A549 (cell line): Measurements from ENCODE around the gene ETFRF1. TPM values are rescaled to one million over a fixed set of nuclear protein-coding genes. Genes with fewer than 3 reads are reported as not detected.

Experiments
- ATAC-seq, 2 experiments: fragments of 200-7000 bp in 1 of 2; fragments of >200 bp in 1 of 2; cut with Nextera tagmentation in 1 of 2; cut with Tn5 transposase in 1 of 2; 3 replicates each; pipeline versions ENCODE4 v1.8.0 to v1.9.1; 2018 to 2020; ENCODE audit warnings: mild to moderate bottlenecking in 1 of 2, moderate library complexity in 1 of 2
- CTCF ChIA-PET: fragments of 300-600 bp; sonication (Branson Sonifier 250); formaldehyde crosslinking; extraction: SDS; loops from one replicate; lab custom pipeline; 2021; ENCODE audit warnings: antibody characterized with exemption, inconsistent platforms; lab: Yijun Ruan, JAX
- POLR2A ChIA-PET: fragments of 350-600 bp; formaldehyde crosslinking; extraction: SDS; loops from one replicate; lab custom pipeline; 2021; ENCODE audit warnings: antibody characterized with exemption, inconsistent platforms; lab: Yijun Ruan, JAX
- DNase-seq, 2 experiments: peaks; one replicate each; pipeline versions ENCODE4 v3.0.0 to v3.0.0-alpha.2; 2011 to 2016; ENCODE audit warnings: low read depth in 1 of 2, low spot score in 1 of 2
- FAIRE-seq: peaks from 2 replicates; lab custom pipeline; 2011; peaks lifted over from hg19 to GRCh38; lab: Jason Lieb, UNC
- H3K27ac ChIP-seq, 2 experiments: fragments of >200 bp; sonication (Bioruptor Twin); formaldehyde crosslinking; 3 replicates each; pipeline ENCODE4 v1.5.1; 2016 to 2017
- H3K4me1 ChIP-seq: fragments of >200 bp; sonication (Bioruptor Twin); formaldehyde crosslinking; 3 replicates; pipeline ENCODE4 v1.6.1; 2016
- H3K4me2 ChIP-seq: fragments of >200 bp; sonication (Bioruptor Twin); formaldehyde crosslinking; 3 replicates; pipeline ENCODE4 v1.6.1; 2016
- H3K4me3 ChIP-seq: fragments of >200 bp; sonication (Bioruptor Twin); formaldehyde crosslinking; 3 replicates; pipeline ENCODE4 v1.5.1; 2016
- H3K9me3 ChIP-seq: fragments of >200 bp; sonication (Bioruptor Twin); formaldehyde crosslinking; 3 replicates; pipeline ENCODE4 v1.6.1; 2016
- BHLHE40 ChIP-seq: IDR thresholded peaks from 2 replicates; pipeline ENCODE4 v1.6.1; 2012; ENCODE audit warnings: low read depth, low read length, inconsistent platforms
- CBX8 ChIP-seq: fragments of 200-600 bp; sonication (generic); IDR thresholded peaks from 2 replicates; pipeline ENCODE4 v1.6.1; 2016
- CEBPB ChIP-seq, 2 experiments: fragments of >200 bp in 1 of 2; sonication (Bioruptor Twin) in 1 of 2; formaldehyde crosslinking in 1 of 2; IDR thresholded peaks; 2 replicates each; pipeline ENCODE4 v1.6.1; 2012 to 2016
- CHD2 ChIP-seq: fragments of 150-350 bp; IDR thresholded peaks from 2 replicates; pipeline ENCODE4 v1.6.1; 2014; ENCODE audit warnings: low read length; ENCODE audit not compliant: partially characterized antibody
- CHD4 ChIP-seq: fragments of 200-600 bp; sonication (generic); IDR thresholded peaks from 2 replicates; pipeline ENCODE4 v1.6.1; 2016; ENCODE audit warnings: antibody characterized with exemption, mild to moderate bottlenecking, borderline replicate concordance
- EP300 ChIP-seq, 2 experiments: fragments of >200 bp; sonication (Bioruptor Twin); formaldehyde crosslinking; IDR thresholded peaks; 2 replicates in 1 of 2; 3 replicates in 1 of 2; pipeline ENCODE4 v1.6.1; 2016 to 2017
- FOSL2 ChIP-seq, 2 experiments: fragments of 450-650 bp in 1 of 2; fragments of >200 bp in 1 of 2; sonication (Bioruptor Twin) in 1 of 2; formaldehyde crosslinking; IDR thresholded peaks; 2 replicates each; pipeline versions ENCODE4 v1.5.0 to v1.6.1; 2016 to 2020; ENCODE audit warnings: mild to moderate bottlenecking in 1 of 2, moderate library complexity in 1 of 2
- HDAC2 ChIP-seq: fragments of 200-600 bp; sonication (generic); IDR thresholded peaks from 2 replicates; pipeline ENCODE4 v1.6.1; 2016
- HOXA7 ChIP-seq: fragments of 250-450 bp; sonication (Bioruptor Pico); IDR thresholded peaks from 2 replicates; pipeline ENCODE4 v1.5.0; 2020; ENCODE audit warnings: mild to moderate bottlenecking, moderate library complexity
- HOXB13 ChIP-seq: fragments of 250-450 bp; sonication (Bioruptor Pico); IDR thresholded peaks from 2 replicates; pipeline ENCODE4 v1.5.0; 2020; ENCODE audit warnings: low read depth, mild to moderate bottlenecking, moderate library complexity
- JUNB ChIP-seq: fragments of >200 bp; sonication (Bioruptor Twin); formaldehyde crosslinking; IDR thresholded peaks from 2 replicates; pipeline ENCODE4 v1.6.1; 2016
- NFE2L2 ChIP-seq: fragments of 150-350 bp; conservative IDR thresholded peaks from 2 replicates; pipeline ENCODE4 v1.6.1; 2014; ENCODE audit warnings: low read length
- RAD21 ChIP-seq, 2 experiments: fragments of >200 bp in 1 of 2; sonication (Bioruptor Twin) in 1 of 2; formaldehyde crosslinking in 1 of 2; IDR thresholded peaks in 1 of 2; conservative IDR thresholded peaks in 1 of 2; 2 replicates in 1 of 2; 3 replicates in 1 of 2; pipeline ENCODE4 v1.6.1; 2012 to 2018; ENCODE audit warnings: inconsistent platforms in 1 of 2
- RARB ChIP-seq: fragments of 250-450 bp; sonication (Bioruptor Pico); IDR thresholded peaks from 2 replicates; pipeline ENCODE4 v1.8.0; 2021; ENCODE audit warnings: mild to moderate bottlenecking, moderate library complexity
- SMC3 ChIP-seq: fragments of >200 bp; sonication (Bioruptor Twin); formaldehyde crosslinking; IDR thresholded peaks from 3 replicates; pipeline ENCODE4 v1.6.1; 2018; ENCODE audit warnings: inconsistent platforms
- ZC3H11A ChIP-seq: fragments of 450-650 bp; IDR thresholded peaks from 2 replicates; pipeline ENCODE4 v1.6.1; 2014; ENCODE audit warnings: antibody characterized with exemption, mild to moderate bottlenecking
- ZFP36 ChIP-seq: fragments of 450-650 bp; IDR thresholded peaks from 2 replicates; pipeline ENCODE4 v1.6.1; 2014; ENCODE audit warnings: borderline replicate concordance; ENCODE audit not compliant: partially characterized antibody
- WGBS: methylation state at CpG from one replicate; pipeline ENCODE4 v1.1.6; 2017; ENCODE audit errors: missing lambda C conversion rate; 5-methylcytosine and 5-hydroxymethylcytosine counted together
- polyA plus RNA-seq, 4 experiments: library from polyadenylated mRNA; depleted of rRNA in 3 of 4; stranded (reverse); fragments of >200 nt; fragmentation: RNase III in 1 of 4; extraction: RNeasy Plus Mini Kit Qiagen cat#74134 plus additional on column Dnase treatment in 1 of 4; gene quantifications; 2 replicates in 3 of 4; 3 replicates in 1 of 4; pipeline ENCODE4 v1.2.3, GENCODE V29; 2011 to 2017
- TF ChIP-seq, protein P1 (sequence below): fragments of >200 bp; sonication (Bioruptor Twin); formaldehyde crosslinking; IDR thresholded peaks from 3 replicates; pipeline ENCODE4 v1.5.1; 2016
- TF ChIP-seq, protein P2 (sequence below): fragments of 450-650 bp; IDR thresholded peaks from 2 replicates; pipeline ENCODE4 v1.6.1; 2014; ENCODE audit warnings: antibody characterized with exemption
- TF ChIP-seq, protein P3 (sequence below): IDR thresholded peaks from 2 replicates; pipeline ENCODE4 v1.6.1; 2012
- TF ChIP-seq, protein P4 (sequence below): IDR thresholded peaks from 2 replicates; pipeline ENCODE4 v1.6.1; 2012; ENCODE audit warnings: low read depth, borderline replicate concordance
- TF ChIP-seq, protein P5 (sequence below): IDR thresholded peaks from 2 replicates; pipeline ENCODE4 v1.6.1; 2012

The ETFRF1 gene
- polyA plus RNA-seq, 2 of the 4 experiments (the other 2 are of a cell fraction), result 11.5 to 23.6 TPM

DNA sequence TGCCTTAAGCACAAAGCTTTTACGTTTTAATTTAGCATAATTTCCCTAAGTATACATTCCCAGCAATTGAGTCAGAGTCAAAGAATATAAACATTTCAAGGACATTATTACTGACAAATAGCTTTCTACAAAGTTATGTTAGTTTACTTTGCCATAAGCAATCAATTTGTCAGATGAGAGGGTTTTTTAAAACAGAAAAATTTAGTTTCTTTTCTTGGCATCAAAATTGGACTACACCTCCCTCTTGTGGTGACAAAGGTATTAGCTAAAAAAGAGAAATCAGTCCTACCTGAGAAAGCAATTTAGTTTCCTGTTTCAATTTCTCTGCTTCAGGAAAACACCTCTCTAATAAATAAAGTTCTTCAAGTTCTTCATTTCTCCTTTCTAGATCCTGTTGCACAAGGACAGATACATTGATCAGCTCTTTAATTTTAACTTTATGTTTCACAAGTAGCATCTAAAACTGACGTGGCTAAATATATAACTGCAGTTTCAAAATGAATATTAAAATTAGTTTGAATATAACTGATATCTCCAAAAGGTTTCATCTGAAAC, 39.9 kb upstream of the ETFRF1 start:
- no peaks in the 10 kb centered on the region for H3K9me3 ChIP-seq
- H3K4me2 ChIP-seq, result peak overlapping the region; percentile 23
- DNase-seq (peak; percentile 34 to 36), FAIRE-seq (peak; percentile 80), ATAC-seq (no peak)
- POLR2A ChIA-PET, result interaction anchor here (1.0 kb wide), 1 partner anchor 233 kb away, joined by 3 read pairs; no protein-coding TSS in a partner anchor
- WGBS, result 69% methylated on average over 2 of the region's 2 CpGs
- no peak overlapping the region for H3K4me3 ChIP-seq
- TF ChIP-seq HDAC2 (no peak), NFE2L2 (no peak), RARB (no peak), ZFP36 (no peak), RAD21 (conservative IDR thresholded peaks at IDR 0.05 in 1 of 2, IDR thresholded peaks at IDR 0.05 in 1 of 2) (peak; percentile 46 to 58; a peak in 4 of 5 replicates), SMC3 (peak; percentile 56), CBX8 (no peak), CHD2 (no peak), ZC3H11A (no peak)
- TF ChIP-seq, protein P1, sequence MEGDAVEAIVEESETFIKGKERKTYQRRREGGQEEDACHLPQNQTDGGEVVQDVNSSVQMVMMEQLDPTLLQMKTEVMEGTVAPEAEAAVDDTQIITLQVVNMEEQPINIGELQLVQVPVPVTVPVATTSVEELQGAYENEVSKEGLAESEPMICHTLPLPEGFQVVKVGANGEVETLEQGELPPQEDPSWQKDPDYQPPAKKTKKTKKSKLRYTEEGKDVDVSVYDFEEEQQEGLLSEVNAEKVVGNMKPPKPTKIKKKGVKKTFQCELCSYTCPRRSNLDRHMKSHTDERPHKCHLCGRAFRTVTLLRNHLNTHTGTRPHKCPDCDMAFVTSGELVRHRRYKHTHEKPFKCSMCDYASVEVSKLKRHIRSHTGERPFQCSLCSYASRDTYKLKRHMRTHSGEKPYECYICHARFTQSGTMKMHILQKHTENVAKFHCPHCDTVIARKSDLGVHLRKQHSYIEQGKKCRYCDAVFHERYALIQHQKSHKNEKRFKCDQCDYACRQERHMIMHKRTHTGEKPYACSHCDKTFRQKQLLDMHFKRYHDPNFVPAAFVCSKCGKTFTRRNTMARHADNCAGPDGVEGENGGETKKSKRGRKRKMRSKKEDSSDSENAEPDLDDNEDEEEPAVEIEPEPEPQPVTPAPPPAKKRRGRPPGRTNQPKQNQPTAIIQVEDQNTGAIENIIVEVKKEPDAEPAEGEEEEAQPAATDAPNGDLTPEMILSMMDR, result peak; percentile 59
- TF ChIP-seq, protein P2, sequence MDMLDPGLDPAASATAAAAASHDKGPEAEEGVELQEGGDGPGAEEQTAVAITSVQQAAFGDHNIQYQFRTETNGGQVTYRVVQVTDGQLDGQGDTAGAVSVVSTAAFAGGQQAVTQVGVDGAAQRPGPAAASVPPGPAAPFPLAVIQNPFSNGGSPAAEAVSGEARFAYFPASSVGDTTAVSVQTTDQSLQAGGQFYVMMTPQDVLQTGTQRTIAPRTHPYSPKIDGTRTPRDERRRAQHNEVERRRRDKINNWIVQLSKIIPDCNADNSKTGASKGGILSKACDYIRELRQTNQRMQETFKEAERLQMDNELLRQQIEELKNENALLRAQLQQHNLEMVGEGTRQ, result no peak
- CTCF ChIA-PET, result interaction anchor here (0.5 to 3.4 kb wide), 23 partner anchors 9 to 1662 kb away, joined by 3 to 20 read pairs (median 4); no protein-coding TSS in a partner anchor
- peaks cover 3% of the 10 kb centered on the region; the same call in 2 of the 3 replicates for H3K4me1 ChIP-seq
- no peak overlapping the region for H3K27ac ChIP-seq

DNA sequence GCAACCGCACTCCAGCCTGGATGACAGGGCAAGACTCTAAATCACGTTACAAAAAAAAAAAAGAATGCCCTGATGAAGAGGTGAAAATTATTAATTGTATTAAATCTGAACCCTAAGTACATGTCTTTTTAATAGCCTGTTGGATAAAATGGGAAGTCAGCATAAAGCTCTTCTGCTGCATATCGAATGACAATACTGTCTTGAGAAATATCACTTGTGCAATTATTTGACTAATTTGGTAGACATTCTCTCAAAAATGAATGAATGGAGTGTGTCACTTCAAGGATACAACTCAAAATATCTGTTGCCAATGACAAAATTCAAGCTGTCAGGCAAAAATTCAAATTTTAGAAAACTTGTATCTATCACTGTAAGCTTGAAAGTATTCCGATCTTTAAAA, 39.0 kb upstream of the ETFRF1 start:
- H3K9me3 ChIP-seq, result no peaks in the 10 kb centered on the region
- WGBS, result 78% methylated on average over 4 of the region's 4 CpGs
- ChIA-PET CTCF (interaction anchor here (0.6 to 3.4 kb wide), 7 partner anchors 10 to 344 kb away, joined by 3 to 20 read pairs (median 5); no protein-coding TSS in a partner anchor), POLR2A (no interaction called here)
- no peak for DNase-seq
- H3K4me1 ChIP-seq, result peaks cover 3% of the 10 kb centered on the region; the same call in 2 of the 3 replicates
- FAIRE-seq, result no peak
- no peak overlapping the region for H3K4me3 ChIP-seq
- H3K27ac ChIP-seq, result no peak overlapping the region
- no peak for ATAC-seq
- no peak overlapping the region for H3K4me2 ChIP-seq
- no peak for TF ChIP-seq CHD4
- no peak for TF ChIP-seq FOSL2 (IDR thresholded peaks at IDR 0.05)
- no peak for TF ChIP-seq FOSL2 (CRISPR knock-in tag; IDR thresholded peaks at IDR 0.05)
- TF ChIP-seq, protein P3, sequence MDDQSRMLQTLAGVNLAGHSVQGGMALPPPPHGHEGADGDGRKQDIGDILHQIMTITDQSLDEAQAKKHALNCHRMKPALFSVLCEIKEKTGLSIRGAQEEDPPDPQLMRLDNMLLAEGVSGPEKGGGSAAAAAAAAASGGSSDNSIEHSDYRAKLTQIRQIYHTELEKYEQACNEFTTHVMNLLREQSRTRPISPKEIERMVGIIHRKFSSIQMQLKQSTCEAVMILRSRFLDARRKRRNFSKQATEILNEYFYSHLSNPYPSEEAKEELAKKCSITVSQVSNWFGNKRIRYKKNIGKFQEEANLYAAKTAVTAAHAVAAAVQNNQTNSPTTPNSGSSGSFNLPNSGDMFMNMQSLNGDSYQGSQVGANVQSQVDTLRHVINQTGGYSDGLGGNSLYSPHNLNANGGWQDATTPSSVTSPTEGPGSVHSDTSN, result no peak
- TF ChIP-seq CEBPB (IDR thresholded peaks at IDR 0.05), result no peak
- TF ChIP-seq NFE2L2, result no peak
- TF ChIP-seq, protein P4, sequence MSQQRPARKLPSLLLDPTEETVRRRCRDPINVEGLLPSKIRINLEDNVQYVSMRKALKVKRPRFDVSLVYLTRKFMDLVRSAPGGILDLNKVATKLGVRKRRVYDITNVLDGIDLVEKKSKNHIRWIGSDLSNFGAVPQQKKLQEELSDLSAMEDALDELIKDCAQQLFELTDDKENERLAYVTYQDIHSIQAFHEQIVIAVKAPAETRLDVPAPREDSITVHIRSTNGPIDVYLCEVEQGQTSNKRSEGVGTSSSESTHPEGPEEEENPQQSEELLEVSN, result no peak
- TF ChIP-seq HOXA7 (CRISPR knock-in tag), result no peak
- TF ChIP-seq RAD21 (conservative IDR thresholded peaks at IDR 0.05 in 1 of 2, IDR thresholded peaks at IDR 0.05 in 1 of 2), result no peak
- TF ChIP-seq EP300 (IDR thresholded peaks at IDR 0.05), result no peak
- no peak for TF ChIP-seq HOXB13 (CRISPR knock-in tag)
- TF ChIP-seq BHLHE40, result no peak
- TF ChIP-seq, protein P5, sequence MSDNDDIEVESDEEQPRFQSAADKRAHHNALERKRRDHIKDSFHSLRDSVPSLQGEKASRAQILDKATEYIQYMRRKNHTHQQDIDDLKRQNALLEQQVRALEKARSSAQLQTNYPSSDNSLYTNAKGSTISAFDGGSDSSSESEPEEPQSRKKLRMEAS, result no peak
- TF ChIP-seq CBX8, result no peak
- TF ChIP-seq JUNB, result no peak
- TF ChIP-seq ZFP36, result no peak
